Tibial artery (tissue), 4 donors: ENCODE data around the gene MRM3.

Source experiments
- DNase-seq, 2 donors: peaks; one replicate each; pipeline ENCODE4 v3.0.0-alpha.2; 2019
- H3K27ac ChIP-seq, 2 donors: fragments of 200-600 bp; sonication (generic) in 1 of 2; 1 replicate in 1 of 2; 2 replicates in 1 of 2; pipeline ENCODE4 v1.5.1; 2018 to 2019; ENCODE audit warnings: mild to moderate bottlenecking in 1 of 2
- H3K27me3 ChIP-seq, 2 donors: fragments of 200-600 bp; sonication (generic) in 1 of 2; one replicate each; pipeline versions ENCODE4 v1.5.1 to v1.6.0; 2016 to 2019
- H3K36me3 ChIP-seq, 3 donors: fragments of 200-600 bp; sonication (generic) in 2 of 3; one replicate each; pipeline ENCODE4 v1.5.1; 2016 to 2019; ENCODE audit warnings: mild to moderate bottlenecking in 2 of 3
- H3K4me1 ChIP-seq, 4 donors: fragments of 200-600 bp; sonication (generic) in 2 of 4; 1 replicate in 3 of 4; 2 replicates in 1 of 4; pipeline ENCODE4 v1.5.1; 2016 to 2019
- H3K4me3 ChIP-seq, 2 donors: fragments of 200-600 bp; sonication (generic) in 1 of 2; 1 replicate in 1 of 2; 2 replicates in 1 of 2; pipeline ENCODE4 v1.5.1; 2018 to 2019; ENCODE audit warnings: mild to moderate bottlenecking in 2 of 2
- H3K9me3 ChIP-seq, 3 donors: fragments of 200-600 bp; sonication (generic) in 1 of 3; one replicate each; pipeline ENCODE4 v1.5.1; 2016 to 2019
- CTCF ChIP-seq, 2 experiments: fragments of 200-600 bp in 1 of 2; fragments of 450-650 bp in 1 of 2; IDR thresholded peaks; one replicate each; pipeline ENCODE4 v1.5.1; 2017 to 2019; ENCODE audit warnings: antibody characterized with exemption in 2 of 2, mild to moderate bottlenecking in 1 of 2, moderate library complexity in 1 of 2
- intact Hi-C: fragments of 100-400 bp; cut with DNase I; formaldehyde crosslinking; loops from one replicate; pipeline ENCODE4 v1.15.0; 2023; ENCODE audit warnings: low total_unique reads

Gene MRM3

GRCh38 chr17:836151-836550 lies 54.0 kb downstream of the MRM3 start:
- Histone ChIP-seq H3K27me3 (no peaks in the 10 kb centered on the region), H3K36me3 (no peaks in the 10 kb centered on the region), H3K4me3 (no peak overlapping the region), H3K27ac (peak overlapping the region in 1 of 2 donors; percentile 27), H3K4me1 (peaks cover 0 to 12% (median 3%) of the 10 kb centered on the region in 4 donors), H3K9me3 (no peaks in the 10 kb centered on the region)
- no peak for DNase-seq
- TF ChIP-seq CTCF (IDR thresholded peaks at IDR 0.05): no peak
- intact Hi-C loops: no loop called here

- no peaks in the 10 kb centered on the region for H3K27me3 ChIP-seq
- no peak overlapping the region for H3K27ac ChIP-seq
- DNase-seq: no peak
- intact Hi-C loops: no loop called here
- no peak for TF ChIP-seq CTCF (IDR thresholded peaks at IDR 0.05)
- peaks cover 0 to 12% (median 3%) of the 10 kb centered on the region in 4 donors for H3K4me1 ChIP-seq
- H3K36me3 ChIP-seq: no peaks in the 10 kb centered on the region
- H3K4me3 ChIP-seq: no peak overlapping the region
- no peaks in the 10 kb centered on the region for H3K9me3 ChIP-seq
Observed at GRCh38 chr17:838486-838885, 56.3 kb downstream of the MRM3 start.

- no peak overlapping the region for H3K27ac ChIP-seq
- intact Hi-C loops: no loop called here
- no peak for DNase-seq
Observed at GRCh38 chr17:841313-841712, 59.2 kb downstream of the MRM3 start.

More at GRCh38 chr17:841313-841712, 59.2 kb downstream of the MRM3 start:
- no peak for TF ChIP-seq CTCF (IDR thresholded peaks at IDR 0.05)
- Histone ChIP-seq H3K27me3 (no peaks in the 10 kb centered on the region), H3K36me3 (no peaks in the 10 kb centered on the region), H3K9me3 (no peaks in the 10 kb centered on the region), H3K4me1 (peaks cover 0 to 7% (median 0%) of the 10 kb centered on the region in 4 donors), H3K4me3 (no peak overlapping the region)
